Measurements from ENCODE around the gene ARL4C. TPM values are rescaled to one million over a fixed set of nuclear protein-coding genes. Genes with fewer than 3 reads are reported as not detected.
A peak's percentile ranks its signal among the peaks of the same experiment; 100 is the strongest.

ARL4C gene
- total RNA-seq, 1 donor = 133 TPM

GRCh38 chr2:234450431-234451124 is 46.3 kb downstream of the ARL4C start:
- H3K4me3 ChIP-seq (ENCODE audit: insufficient read depth, low read length) = no peak overlapping the region
- H3K36me3 ChIP-seq (ENCODE audit: insufficient read depth, low read length) = no peaks in the 10 kb centered on the region
- DNase-seq (ENCODE audit: insufficient read length, low spot score, missing footprints) = no peak
- no peaks in the 10 kb centered on the region for H3K9me3 ChIP-seq (ENCODE audit: low read depth, low read length)
- no peaks in the 10 kb centered on the region for H3K79me2 ChIP-seq (ENCODE audit: insufficient read depth, low read length)
- no peak overlapping the region for H3K4me2 ChIP-seq (ENCODE audit: insufficient read depth, low read length)
- peak overlapping the region; percentile 94 for H3K27ac ChIP-seq (ENCODE audit: low read depth, low read length)
- TF ChIP-seq CTCF (IDR thresholded peaks at IDR 0.05; ENCODE audit: extremely low read depth, low read depth, low read length) = no peak
- H3K4me1 ChIP-seq (ENCODE audit: insufficient read depth, low read length) = peaks cover 28% of the 10 kb centered on the region
- no peaks in the 10 kb centered on the region for H4K20me1 ChIP-seq (ENCODE audit: insufficient read depth, low read length)
- H3K27me3 ChIP-seq (ENCODE audit: insufficient read depth, low read length) = no peaks in the 10 kb centered on the region
- H2AFZ ChIP-seq (ENCODE audit: low read length) = no peak overlapping the region

- Histone ChIP-seq H3K36me3 (ENCODE audit: insufficient read depth, low read length) (no peaks in the 10 kb centered on the region), H3K4me3 (ENCODE audit: insufficient read depth, low read length) (no peak overlapping the region), H2AFZ (ENCODE audit: low read length) (no peak overlapping the region), H3K4me2 (ENCODE audit: insufficient read depth, low read length) (peak overlapping the region; percentile 20), H3K27ac (ENCODE audit: low read depth, low read length) (peak overlapping the region; percentile 80), H3K9me3 (ENCODE audit: low read depth, low read length) (no peaks in the 10 kb centered on the region), H3K79me2 (ENCODE audit: insufficient read depth, low read length) (no peaks in the 10 kb centered on the region), H3K4me1 (ENCODE audit: insufficient read depth, low read length) (peaks cover 41% of the 10 kb centered on the region), H3K27me3 (ENCODE audit: insufficient read depth, low read length) (no peaks in the 10 kb centered on the region), H4K20me1 (ENCODE audit: insufficient read depth, low read length) (no peaks in the 10 kb centered on the region)
- DNase-seq (ENCODE audit: insufficient read length, low spot score, missing footprints) = no peak
- TF ChIP-seq CTCF (IDR thresholded peaks at IDR 0.05; ENCODE audit: extremely low read depth, low read depth, low read length) = no peak
Measured at GRCh38 chr2:234448506-234449184, 48.2 kb downstream of the ARL4C start.

DNA sequence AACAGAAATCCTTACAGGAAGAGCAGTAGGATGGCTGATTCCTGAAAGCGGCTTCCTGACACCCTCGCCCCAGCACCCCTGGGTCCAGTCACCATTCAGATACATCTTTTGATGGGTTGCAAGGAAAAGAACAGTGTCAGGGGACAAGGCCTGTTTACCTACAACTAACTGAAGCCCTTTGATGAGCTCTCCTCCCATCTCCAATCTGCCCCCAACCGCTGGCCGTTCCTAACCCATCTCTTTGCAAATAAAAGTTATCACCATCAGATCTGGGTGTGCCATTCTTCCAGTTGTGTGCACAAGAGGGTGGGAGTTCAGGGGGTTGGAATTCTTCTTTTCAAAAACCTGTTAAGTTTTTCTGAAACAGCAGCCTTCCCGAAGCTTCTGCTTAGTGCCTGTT is 48.9 kb downstream of the ARL4C start:
- no peaks in the 10 kb centered on the region for H3K9me3 ChIP-seq (ENCODE audit: low read depth, low read length)
- H3K79me2 ChIP-seq (ENCODE audit: insufficient read depth, low read length) = no peaks in the 10 kb centered on the region
- H3K4me3 ChIP-seq (ENCODE audit: insufficient read depth, low read length) = no peak overlapping the region
- no peak for DNase-seq (ENCODE audit: insufficient read length, low spot score, missing footprints)
- no peak for TF ChIP-seq CTCF (IDR thresholded peaks at IDR 0.05; ENCODE audit: extremely low read depth, low read depth, low read length)
- no peak overlapping the region for H3K4me2 ChIP-seq (ENCODE audit: insufficient read depth, low read length)
- no peaks in the 10 kb centered on the region for H3K27me3 ChIP-seq (ENCODE audit: insufficient read depth, low read length)
- no peaks in the 10 kb centered on the region for H4K20me1 ChIP-seq (ENCODE audit: insufficient read depth, low read length)
- H3K36me3 ChIP-seq (ENCODE audit: insufficient read depth, low read length) = no peaks in the 10 kb centered on the region
- peaks cover 41% of the 10 kb centered on the region for H3K4me1 ChIP-seq (ENCODE audit: insufficient read depth, low read length)
- H3K27ac ChIP-seq (ENCODE audit: low read depth, low read length) = peak overlapping the region; percentile 80
- no peak overlapping the region for H2AFZ ChIP-seq (ENCODE audit: low read length)

DNA sequence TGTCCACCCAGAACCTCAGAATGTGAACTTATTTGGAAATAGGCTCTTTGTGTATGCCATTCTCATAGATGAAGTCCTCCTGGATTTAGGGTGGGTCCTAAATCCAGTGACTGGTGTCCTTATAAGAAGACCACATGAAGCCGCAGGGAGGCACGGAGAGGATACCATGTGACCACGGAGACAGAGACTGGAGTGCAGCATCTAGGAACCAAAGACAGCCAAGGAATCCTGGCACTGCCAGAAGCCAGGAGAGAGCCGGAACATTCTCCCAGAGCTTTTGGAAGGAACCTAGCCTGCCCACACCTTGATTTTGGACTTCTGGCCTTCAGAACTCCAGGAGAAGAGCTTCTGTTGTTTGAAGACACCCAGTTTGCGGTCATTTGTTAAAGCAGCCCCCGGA is 49.7 kb downstream of the ARL4C start:
- DNase-seq (ENCODE audit: insufficient read length, low spot score, missing footprints) = no peak
- Histone ChIP-seq H3K27me3 (ENCODE audit: insufficient read depth, low read length) (no peaks in the 10 kb centered on the region), H3K36me3 (ENCODE audit: insufficient read depth, low read length) (no peaks in the 10 kb centered on the region), H3K27ac (ENCODE audit: low read depth, low read length) (no peak overlapping the region), H3K4me3 (ENCODE audit: insufficient read depth, low read length) (no peak overlapping the region), H4K20me1 (ENCODE audit: insufficient read depth, low read length) (no peaks in the 10 kb centered on the region), H3K4me1 (ENCODE audit: insufficient read depth, low read length) (peaks cover 38% of the 10 kb centered on the region), H3K9me3 (ENCODE audit: low read depth, low read length) (no peaks in the 10 kb centered on the region), H3K79me2 (ENCODE audit: insufficient read depth, low read length) (no peaks in the 10 kb centered on the region), H3K4me2 (ENCODE audit: insufficient read depth, low read length) (no peak overlapping the region), H2AFZ (ENCODE audit: low read length) (no peak overlapping the region)
- no peak for TF ChIP-seq CTCF (IDR thresholded peaks at IDR 0.05; ENCODE audit: extremely low read depth, low read depth, low read length)
